Measurements from ENCODE around the gene TANGO6. TPM values are rescaled to one million over a fixed set of nuclear protein-coding genes. Genes with fewer than 3 reads are reported as not detected.

The TANGO6 gene
- total RNA-seq, 8 experiments from 2014 or later: 6.4 to 18.6 (median 7.7) TPM

DNA sequence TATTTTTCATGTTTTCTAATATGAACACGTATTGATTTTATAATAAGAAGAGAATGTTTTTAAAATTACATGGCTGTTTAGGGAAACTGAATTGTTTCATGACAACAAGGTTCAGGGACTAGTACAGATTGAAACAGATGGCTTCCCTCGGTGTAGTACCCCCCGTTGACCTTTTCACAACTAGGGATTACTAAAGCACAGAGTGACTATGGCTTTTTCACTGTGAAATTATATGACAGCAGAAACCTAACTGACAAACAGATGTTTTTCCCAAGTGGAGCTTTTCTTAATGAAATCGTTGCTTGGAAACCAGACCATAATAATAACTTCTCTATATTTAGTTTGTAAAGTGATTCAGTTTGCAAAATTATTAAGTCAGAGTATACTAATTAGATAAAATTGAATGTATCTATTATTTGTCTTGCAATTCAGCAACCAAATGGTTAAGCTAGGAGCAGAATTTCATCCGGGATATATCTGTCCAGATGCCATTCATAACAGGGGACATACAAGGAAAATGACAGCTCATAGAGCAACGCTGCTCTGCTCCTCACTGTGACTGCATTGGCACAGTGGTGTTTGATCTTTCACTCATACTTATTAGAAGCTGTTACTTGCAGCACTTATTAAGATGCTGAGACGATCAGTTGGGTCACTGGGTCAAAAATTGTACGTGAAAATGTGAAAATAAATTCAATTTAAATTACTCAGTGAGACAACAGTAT, 111.7 kb downstream of the TANGO6 start:
- Histone ChIP-seq H3K4me3 (no peak overlapping the region), H3K4me1 (replicated peaks in 1 of 2) (peaks cover 0 to 11% of the 10 kb centered on the region in 2 donors), H3K27ac (no peak overlapping the region)
- peak in 5 of 8 experiments; percentile 40 to 53 (median 49) for ATAC-seq (replicated peaks in 6 of 8)
- 14 to 60% (median 43%) methylated on average over 3 to 8 of the region's 8 CpGs for WGBS, 10 experiments
- in situ Hi-C loops (cut with MboI; ENCODE audit: low pct_unique_long_range_greater_than_20kb in 2 of 9, low sequenced_read_pairs in 9 of 9, unreplicated experiment in 9 of 9): no loop called here

DNA sequence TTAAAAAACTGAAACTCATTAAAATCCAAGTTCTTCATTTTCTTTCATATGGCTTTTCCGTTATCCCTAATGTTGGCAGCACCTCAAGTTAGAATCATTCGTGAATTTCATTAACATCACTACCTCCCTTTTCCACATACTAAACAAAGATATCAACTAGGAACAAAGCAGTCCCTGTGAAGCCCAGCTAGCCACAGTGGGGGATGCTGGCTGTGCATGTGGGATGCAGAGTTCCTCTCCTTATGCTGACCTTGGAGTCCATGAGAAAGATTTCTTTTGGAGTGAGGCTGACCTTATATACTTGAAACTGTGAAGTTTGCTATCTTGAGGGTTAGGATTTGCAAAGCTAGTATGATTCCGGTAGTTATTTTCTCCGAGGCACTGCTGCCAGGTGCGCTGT, 117.6 kb downstream of the TANGO6 start:
- H3K4me3 ChIP-seq: no peak overlapping the region
- in situ Hi-C loops (cut with MboI; ENCODE audit: low pct_unique_long_range_greater_than_20kb in 2 of 9, low sequenced_read_pairs in 9 of 9, unreplicated experiment in 9 of 9): no loop called here
- ATAC-seq (replicated peaks in 6 of 8): no peak
- H3K27ac ChIP-seq: no peak overlapping the region
- H3K4me1 ChIP-seq (replicated peaks in 1 of 2): no peaks in the 10 kb centered on the region
- 60 to 100% (median 75%) methylated on average over 1 to 5 of the region's 5 CpGs; no CpG with 5 or more reads in 3 of the 10 experiments for WGBS, 10 experiments

- in situ Hi-C loops (cut with MboI; ENCODE audit: low pct_unique_long_range_greater_than_20kb in 2 of 9, low sequenced_read_pairs in 9 of 9, unreplicated experiment in 9 of 9): no loop called here
- H3K27ac ChIP-seq: no peak overlapping the region
- no peak overlapping the region for H3K4me3 ChIP-seq
- no peaks in the 10 kb centered on the region for H3K4me1 ChIP-seq (replicated peaks in 1 of 2)
- ATAC-seq (replicated peaks in 6 of 8): no peak
- WGBS, 10 experiments: 91 to 100% (median 99%) methylated on average over 2 to 4 of the region's 4 CpGs
Measured at GRCh38 chr16:68961778-68962402, 118.6 kb downstream of the TANGO6 start.

GRCh38 chr16:68969338-68969737, 126.0 kb downstream of the TANGO6 start:
- 43 to 100% (median 90%) methylated on average over 1 to 2 of the region's 2 CpGs; no CpG with 5 or more reads in 4 of the 10 experiments for WGBS, 10 experiments

DNA sequence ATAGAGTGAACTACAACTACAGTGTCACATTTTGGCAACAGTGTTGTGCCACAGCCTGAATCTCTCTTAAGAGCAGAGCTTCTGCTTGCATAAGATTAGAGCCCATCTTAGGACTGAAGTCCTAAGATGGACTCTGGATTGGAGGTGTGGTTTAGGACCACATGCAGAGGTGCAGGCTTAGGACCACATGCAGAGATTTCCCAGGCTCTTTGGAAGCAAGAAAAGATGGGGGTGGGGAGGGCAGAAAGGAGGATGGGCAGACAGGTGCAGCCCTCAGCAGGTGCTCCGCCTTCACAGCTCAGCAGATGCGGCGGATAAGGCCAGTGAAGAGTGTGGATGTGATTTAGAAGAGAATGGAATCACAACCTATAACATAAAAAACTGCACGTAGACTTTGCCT, 128.7 kb downstream of the TANGO6 start:
- Histone ChIP-seq H3K27ac (no peak overlapping the region), H3K4me1 (replicated peaks in 1 of 2) (peaks cover 12 to 14% of the 10 kb centered on the region in 2 donors), H3K4me3 (no peak overlapping the region)
- ATAC-seq (replicated peaks in 6 of 8): no peak
- in situ Hi-C loops (cut with MboI; ENCODE audit: low pct_unique_long_range_greater_than_20kb in 2 of 9, low sequenced_read_pairs in 9 of 9, unreplicated experiment in 9 of 9): no loop called here
- WGBS, 10 experiments: 33 to 100% (median 83%) methylated on average over 1 to 4 of the region's 4 CpGs; no CpG with 5 or more reads in 3 of the 10 experiments

More at GRCh38 chr16:68969338-68969737, 126.0 kb downstream of the TANGO6 start:
- H3K4me3 ChIP-seq: no peak overlapping the region
- in situ Hi-C loops (cut with MboI; ENCODE audit: low pct_unique_long_range_greater_than_20kb in 2 of 9, low sequenced_read_pairs in 9 of 9, unreplicated experiment in 9 of 9): no loop called here
- H3K27ac ChIP-seq: no peak overlapping the region
- no peak for ATAC-seq (replicated peaks in 6 of 8)
- H3K4me1 ChIP-seq (replicated peaks in 1 of 2): peaks cover 12 to 14% of the 10 kb centered on the region in 2 donors

DNA sequence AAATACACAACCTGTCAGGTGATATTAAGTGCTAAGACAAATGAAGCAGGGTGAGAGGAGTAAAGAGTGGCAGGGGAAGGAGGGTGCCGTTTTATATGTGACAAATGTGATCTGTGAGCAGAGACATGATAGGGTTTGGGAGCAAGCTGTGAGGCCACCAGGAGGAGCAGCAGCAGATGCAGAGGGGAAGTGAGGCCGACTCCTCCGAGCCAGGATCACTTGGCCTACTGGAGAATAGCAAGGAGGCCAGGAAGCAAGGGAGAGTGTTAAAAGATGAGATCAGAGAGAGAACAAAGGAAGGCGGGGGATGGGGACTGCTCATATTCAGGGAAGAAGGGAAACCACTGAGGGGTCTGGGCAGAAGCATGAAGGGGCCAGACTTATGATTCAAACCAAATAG, 129.4 kb downstream of the TANGO6 start:
- Histone ChIP-seq H3K4me3 (no peak overlapping the region), H3K4me1 (replicated peaks in 1 of 2) (peaks cover 12 to 14% of the 10 kb centered on the region in 2 donors), H3K27ac (no peak overlapping the region)
- in situ Hi-C loops (cut with MboI; ENCODE audit: low pct_unique_long_range_greater_than_20kb in 2 of 9, low sequenced_read_pairs in 9 of 9, unreplicated experiment in 9 of 9): no loop called here
- ATAC-seq (replicated peaks in 6 of 8): peak in 7 of 8 experiments; percentile 41 to 98 (median 96)
- 17 to 80% (median 48%) methylated on average over 1 to 4 of the region's 4 CpGs; no CpG with 5 or more reads in 3 of the 10 experiments for WGBS, 10 experiments

GRCh38 chr16:68973611-68974120, 130.3 kb downstream of the TANGO6 start:
- in situ Hi-C loops (cut with MboI; ENCODE audit: low pct_unique_long_range_greater_than_20kb in 2 of 9, low sequenced_read_pairs in 9 of 9, unreplicated experiment in 9 of 9): no loop called here
- Histone ChIP-seq H3K27ac (no peak overlapping the region), H3K4me3 (no peak overlapping the region), H3K4me1 (replicated peaks in 1 of 2) (peaks cover 12 to 14% of the 10 kb centered on the region in 2 donors)
- peak in 1 of 8 experiments; percentile 17 for ATAC-seq (replicated peaks in 6 of 8)
- 65 to 100% (median 81%) methylated on average over 1 to 7 of the region's 7 CpGs; no CpG with 5 or more reads in 4 of the 10 experiments for WGBS, 10 experiments

DNA sequence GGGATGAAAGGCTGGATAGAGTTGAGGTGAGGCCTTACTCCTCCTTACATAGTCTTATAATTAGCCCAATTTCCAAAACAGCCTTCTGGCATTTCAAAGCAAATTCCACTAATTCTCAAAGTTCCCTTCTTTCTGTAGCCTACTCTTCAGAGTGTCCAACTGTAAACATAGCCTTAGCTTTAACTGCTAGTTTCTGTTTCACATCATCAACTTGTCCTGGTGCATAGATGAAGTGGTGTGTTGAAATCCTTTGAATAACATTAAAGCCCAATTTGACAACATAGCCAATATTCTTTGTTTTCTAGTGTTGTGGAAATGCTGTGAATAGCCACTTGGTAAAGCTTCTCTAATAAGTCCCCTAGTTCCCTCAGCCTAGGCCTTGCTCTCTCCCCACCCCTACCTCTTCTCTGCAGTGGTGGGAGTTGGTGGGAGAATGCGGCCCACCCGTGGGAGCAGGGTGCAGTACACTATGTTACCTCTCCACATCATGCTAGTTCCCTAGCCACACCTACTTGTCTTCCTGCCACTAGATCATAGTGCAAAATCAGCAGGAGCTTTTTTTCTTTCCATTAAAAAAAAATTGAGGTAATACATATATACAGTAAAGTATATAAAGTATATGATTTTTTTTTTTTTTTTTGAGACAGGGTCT, 135.1 kb downstream of the TANGO6 start:
- WGBS, 10 experiments: 90 to 100% (median 100%) methylated on average over 1 to 2 of the region's 2 CpGs; no CpG with 5 or more reads in 7 of the 10 experiments
- in situ Hi-C loops (cut with MboI; ENCODE audit: low pct_unique_long_range_greater_than_20kb in 2 of 9, low sequenced_read_pairs in 9 of 9, unreplicated experiment in 9 of 9): no loop called here
- Histone ChIP-seq H3K27ac (no peak overlapping the region), H3K4me1 (replicated peaks in 1 of 2) (peaks cover under 1 to 3% of the 10 kb centered on the region in 2 donors), H3K4me3 (no peak overlapping the region)
- ATAC-seq (replicated peaks in 6 of 8): peak in 2 of 8 experiments; percentile 61 to 70

- H3K27ac ChIP-seq: no peak overlapping the region
- 69 to 100% (median 98%) methylated on average over 3 to 10 of the region's 15 CpGs for WGBS, 10 experiments
- in situ Hi-C loops (cut with MboI; ENCODE audit: low pct_unique_long_range_greater_than_20kb in 2 of 9, low sequenced_read_pairs in 9 of 9, unreplicated experiment in 9 of 9): no loop called here
- ATAC-seq (replicated peaks in 6 of 8): no peak
- no peaks in the 10 kb centered on the region for H3K4me1 ChIP-seq (replicated peaks in 1 of 2)
- no peak overlapping the region for H3K4me3 ChIP-seq
Measured at GRCh38 chr16:68980695-68981315, 137.5 kb downstream of the TANGO6 start.

- 70 to 100% (median 81%) methylated on average over 1 to 2 of the region's 2 CpGs; no CpG with 5 or more reads in 3 of the 10 experiments for WGBS, 10 experiments
- ATAC-seq (replicated peaks in 6 of 8): no peak
Measured at GRCh38 chr16:68981971-68982370, 138.6 kb downstream of the TANGO6 start.

GRCh38 chr16:68984467-68984866, 141.1 kb downstream of the TANGO6 start:
- Histone ChIP-seq H3K4me1 (replicated peaks in 1 of 2) (peaks cover 0 to 3% of the 10 kb centered on the region in 2 donors), H3K27ac (no peak overlapping the region), H3K4me3 (no peak overlapping the region)
- in situ Hi-C loops (cut with MboI; ENCODE audit: low pct_unique_long_range_greater_than_20kb in 2 of 9, low sequenced_read_pairs in 9 of 9, unreplicated experiment in 9 of 9): no loop called here
- 40 to 100% (median 77%) methylated on average over 1 of the region's 1 CpG; no CpG with 5 or more reads in 6 of the 10 experiments for WGBS, 10 experiments
- ATAC-seq (replicated peaks in 6 of 8): no peak

More at GRCh38 chr16:68981971-68982370, 138.6 kb downstream of the TANGO6 start:
- H3K4me3 ChIP-seq: no peak overlapping the region
- H3K27ac ChIP-seq: no peak overlapping the region
- no peaks in the 10 kb centered on the region for H3K4me1 ChIP-seq (replicated peaks in 1 of 2)
- in situ Hi-C loops (cut with MboI; ENCODE audit: low pct_unique_long_range_greater_than_20kb in 2 of 9, low sequenced_read_pairs in 9 of 9, unreplicated experiment in 9 of 9): no loop called here

DNA sequence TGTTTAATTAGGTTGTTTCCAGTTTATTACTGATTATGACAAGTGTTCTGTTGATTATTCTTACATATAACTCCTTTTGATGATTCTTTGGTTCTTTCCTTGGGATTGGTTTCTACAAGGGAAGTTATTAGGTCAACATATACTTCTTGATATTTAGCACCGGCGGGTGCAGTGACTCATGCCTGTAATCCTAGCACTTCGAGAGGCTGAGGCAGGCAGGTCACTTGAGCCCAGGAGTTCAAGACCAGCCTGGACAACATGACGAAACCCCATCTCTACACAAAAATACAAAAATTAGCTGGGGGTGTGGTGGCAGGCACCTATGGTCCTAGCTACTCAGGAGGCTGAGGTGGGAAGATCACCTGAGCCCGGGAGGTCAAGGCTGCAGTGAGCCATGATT, 141.9 kb downstream of the TANGO6 start:
- no peak overlapping the region for H3K4me3 ChIP-seq
- no peak for ATAC-seq (replicated peaks in 6 of 8)
- WGBS, 10 experiments: 80 to 100% (median 92%) methylated on average over 1 to 5 of the region's 5 CpGs; no CpG with 5 or more reads in 2 of the 10 experiments
- no peak overlapping the region for H3K27ac ChIP-seq
- peaks cover 0 to 3% of the 10 kb centered on the region in 2 donors for H3K4me1 ChIP-seq (replicated peaks in 1 of 2)
- in situ Hi-C loops (cut with MboI; ENCODE audit: low pct_unique_long_range_greater_than_20kb in 2 of 9, low sequenced_read_pairs in 9 of 9, unreplicated experiment in 9 of 9): no loop called here

Data from motor neuron (in vitro differentiated cells).